WTC11 (cell line): ENCODE results near the gene CPVL. TPM values are rescaled to one million over a fixed set of nuclear protein-coding genes. Genes with fewer than 3 reads are reported as not detected.

Experiments used
- ATAC-seq: fragments of 200-7000 bp; cut with Tn5 transposase; 2 replicates; pipeline ENCODE4 v1.10.0; 2021; ENCODE audit warnings: mild to moderate bottlenecking, moderate library complexity
- CTCF ChIA-PET: fragments of 300-600 bp; sonication (Branson Sonifier 250); formaldehyde crosslinking; loops from one replicate; lab custom pipeline; 2021; ENCODE audit warnings: antibody characterized with exemption; lab: Charles Lee
- POLR2A ChIA-PET: fragments of 350-600 bp; sonication (Branson Sonifier 250); formaldehyde crosslinking; loops from one replicate; lab custom pipeline; 2021; ENCODE audit warnings: antibody characterized with exemption; lab: Charles Lee
- DNase-seq: peaks from one replicate; pipeline ENCODE4 v3.0.0; 2021; ENCODE audit warnings: low spot score
- H3K27ac Mint-ChIP-seq: 2 replicates; pipeline ENCODE4 v1.8.0; 2021; ENCODE audit warnings: mixed read lengths
- H3K27me3 Mint-ChIP-seq: 2 replicates; pipeline ENCODE4 v1.8.0; 2021; ENCODE audit warnings: low read depth, mild to moderate bottlenecking, moderate library complexity, mixed read lengths
- H3K36me3 Mint-ChIP-seq: 2 replicates; pipeline ENCODE4 v1.8.0; 2021; ENCODE audit warnings: mixed read lengths
- H3K4me1 Mint-ChIP-seq: 2 replicates; pipeline ENCODE4 v1.8.0; 2022; ENCODE audit warnings: mixed read lengths
- H3K4me3 Mint-ChIP-seq: 2 replicates; pipeline ENCODE4 v1.8.0; 2021; ENCODE audit warnings: mild to moderate bottlenecking, moderate library complexity, mixed read lengths
- H3K9me3 Mint-ChIP-seq: 2 replicates; pipeline ENCODE4 v1.8.0; 2021; ENCODE audit warnings: mixed read lengths
- ATF1 ChIP-seq: sonication (generic); formaldehyde crosslinking; IDR thresholded peaks from 2 replicates; pipeline ENCODE4 v1.8.1; 2023; ENCODE audit warnings: mild to moderate bottlenecking, moderate library complexity, missing genetic modification reagents
- ELF4 ChIP-seq: sonication (generic); formaldehyde crosslinking; IDR thresholded peaks from 2 replicates; pipeline ENCODE4 v1.8.1; 2022; ENCODE audit warnings: low read depth, mild to moderate bottlenecking, moderate library complexity, missing genetic modification reagents
- FOXK1 ChIP-seq: sonication (generic); formaldehyde crosslinking; IDR thresholded peaks from 2 replicates; pipeline ENCODE4 v1.8.0; 2022; ENCODE audit warnings: mild to moderate bottlenecking, moderate library complexity, missing genetic modification reagents
- HMGA2 ChIP-seq: fragments of 250-450 bp; sonication (Bioruptor Pico); IDR thresholded peaks from 2 replicates; pipeline ENCODE4 v1.4.0; 2021; ENCODE audit warnings: mild to moderate bottlenecking, moderate library complexity
- NFATC4 ChIP-seq: fragments of 250-450 bp; sonication (Bioruptor Pico); IDR thresholded peaks from 2 replicates; pipeline ENCODE4 v1.9.0; 2021; ENCODE audit warnings: mild to moderate bottlenecking
- RELA ChIP-seq: sonication (generic); formaldehyde crosslinking; IDR thresholded peaks from 2 replicates; pipeline ENCODE4 v1.8.1; 2022; ENCODE audit warnings: missing genetic modification reagents, mild to moderate bottlenecking, borderline replicate concordance
- ZBTB21 ChIP-seq: sonication (generic); formaldehyde crosslinking; IDR thresholded peaks from 2 replicates; pipeline ENCODE4 v1.8.1; 2023; ENCODE audit warnings: mild to moderate bottlenecking, missing genetic modification reagents, borderline replicate concordance
- ZNF138 ChIP-seq: sonication (generic); formaldehyde crosslinking; conservative IDR thresholded peaks from 2 replicates; pipeline ENCODE4 v1.8.1; 2022; ENCODE audit warnings: mild to moderate bottlenecking, moderate library complexity, missing genetic modification reagents
- ZNF219 ChIP-seq: sonication (generic); formaldehyde crosslinking; IDR thresholded peaks from 2 replicates; pipeline ENCODE4 v1.8.0; 2023; ENCODE audit warnings: missing genetic modification reagents, mild to moderate bottlenecking, borderline replicate concordance
- ZNF232 ChIP-seq: sonication (generic); formaldehyde crosslinking; IDR thresholded peaks from 2 replicates; pipeline ENCODE4 v1.8.0; 2022; ENCODE audit warnings: mild to moderate bottlenecking, missing genetic modification reagents
- ZNF317 ChIP-seq: sonication (generic); formaldehyde crosslinking; IDR thresholded peaks from 2 replicates; pipeline ENCODE4 v1.8.1; 2023; ENCODE audit warnings: low read depth, mild to moderate bottlenecking, moderate library complexity, missing genetic modification reagents, borderline replicate concordance
- ZNF416 ChIP-seq: fragments of 250-450 bp; sonication (Bioruptor Pico); IDR thresholded peaks from 2 replicates; pipeline ENCODE4 v1.9.0; 2021; ENCODE audit warnings: mild to moderate bottlenecking, inconsistent platforms
- total RNA-seq: library from RNA; stranded (reverse); gene quantifications from 3 replicates; pipeline ENCODE4 v1.2.3, GENCODE V29; 2021
- TF ChIP-seq, protein P1 (sequence below): fragments of 250-450 bp; sonication (Bioruptor Pico); IDR thresholded peaks from 2 replicates; pipeline ENCODE4 v2.1.2; 2022; ENCODE audit warnings: mild to moderate bottlenecking, moderate library complexity
- TF ChIP-seq, protein P2 (sequence below): sonication (generic); formaldehyde crosslinking; IDR thresholded peaks from 2 replicates; pipeline ENCODE4 v1.8.1; 2023; ENCODE audit warnings: mild to moderate bottlenecking, missing genetic modification reagents, borderline replicate concordance
- TF ChIP-seq, protein P3 (sequence below): sonication (generic); formaldehyde crosslinking; conservative IDR thresholded peaks from 2 replicates; pipeline ENCODE4 v1.8.1; 2023; ENCODE audit warnings: mild to moderate bottlenecking, low read depth, missing genetic modification reagents, moderate library complexity
- TF ChIP-seq, protein P4 (sequence below): fragments of 250-450 bp; sonication (Bioruptor Pico); IDR thresholded peaks from 2 replicates; pipeline ENCODE4 v1.9.0; 2021; ENCODE audit warnings: mild to moderate bottlenecking
- TF ChIP-seq, protein P5 (sequence below): sonication (generic); formaldehyde crosslinking; IDR thresholded peaks from 2 replicates; pipeline ENCODE4 v1.8.1; 2023; ENCODE audit warnings: mild to moderate bottlenecking, missing genetic modification reagents

CPVL gene
- total RNA-seq, 1 experiment from 2014 or later, result 34.2 TPM

DNA sequence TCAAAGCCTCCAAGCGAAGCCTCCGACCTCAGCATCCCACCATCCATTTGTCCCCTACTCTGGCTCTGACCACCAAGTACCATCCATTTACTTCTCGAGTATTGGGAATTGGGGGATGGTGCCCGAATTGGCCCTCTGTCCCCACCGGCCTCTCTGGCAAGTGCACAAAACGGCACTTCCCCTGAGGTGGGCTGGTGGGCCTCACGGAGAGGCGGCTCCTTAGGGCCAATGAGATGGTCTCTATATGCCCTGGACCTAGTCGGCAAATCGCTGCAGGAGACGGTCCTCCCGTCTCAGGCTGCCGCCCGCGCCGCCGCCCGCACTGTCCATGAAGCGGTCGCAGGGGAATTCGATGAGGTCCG, 191.0 kb downstream of the CPVL start (continued):
- TF ChIP-seq ELF4 (CRISPR knock-in tag) (no peak), ZNF232 (CRISPR knock-in tag) (no peak), ATF1 (CRISPR knock-in tag) (no peak), ZNF219 (CRISPR knock-in tag) (no peak), ZNF138 (no peak; the same call in 1 of the 2 replicates)
- TF ChIP-seq, protein P1, sequence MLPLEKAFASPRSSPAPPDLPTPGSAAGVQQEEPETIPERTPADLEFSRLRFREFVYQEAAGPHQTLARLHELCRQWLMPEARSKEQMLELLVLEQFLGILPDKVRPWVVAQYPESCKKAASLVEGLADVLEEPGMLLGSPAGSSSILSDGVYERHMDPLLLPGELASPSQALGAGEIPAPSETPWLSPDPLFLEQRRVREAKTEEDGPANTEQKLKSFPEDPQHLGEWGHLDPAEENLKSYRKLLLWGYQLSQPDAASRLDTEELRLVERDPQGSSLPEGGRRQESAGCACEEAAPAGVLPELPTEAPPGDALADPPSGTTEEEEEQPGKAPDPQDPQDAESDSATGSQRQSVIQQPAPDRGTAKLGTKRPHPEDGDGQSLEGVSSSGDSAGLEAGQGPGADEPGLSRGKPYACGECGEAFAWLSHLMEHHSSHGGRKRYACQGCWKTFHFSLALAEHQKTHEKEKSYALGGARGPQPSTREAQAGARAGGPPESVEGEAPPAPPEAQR (CRISPR knock-in tag), result no peak
- TF ChIP-seq, protein P2, sequence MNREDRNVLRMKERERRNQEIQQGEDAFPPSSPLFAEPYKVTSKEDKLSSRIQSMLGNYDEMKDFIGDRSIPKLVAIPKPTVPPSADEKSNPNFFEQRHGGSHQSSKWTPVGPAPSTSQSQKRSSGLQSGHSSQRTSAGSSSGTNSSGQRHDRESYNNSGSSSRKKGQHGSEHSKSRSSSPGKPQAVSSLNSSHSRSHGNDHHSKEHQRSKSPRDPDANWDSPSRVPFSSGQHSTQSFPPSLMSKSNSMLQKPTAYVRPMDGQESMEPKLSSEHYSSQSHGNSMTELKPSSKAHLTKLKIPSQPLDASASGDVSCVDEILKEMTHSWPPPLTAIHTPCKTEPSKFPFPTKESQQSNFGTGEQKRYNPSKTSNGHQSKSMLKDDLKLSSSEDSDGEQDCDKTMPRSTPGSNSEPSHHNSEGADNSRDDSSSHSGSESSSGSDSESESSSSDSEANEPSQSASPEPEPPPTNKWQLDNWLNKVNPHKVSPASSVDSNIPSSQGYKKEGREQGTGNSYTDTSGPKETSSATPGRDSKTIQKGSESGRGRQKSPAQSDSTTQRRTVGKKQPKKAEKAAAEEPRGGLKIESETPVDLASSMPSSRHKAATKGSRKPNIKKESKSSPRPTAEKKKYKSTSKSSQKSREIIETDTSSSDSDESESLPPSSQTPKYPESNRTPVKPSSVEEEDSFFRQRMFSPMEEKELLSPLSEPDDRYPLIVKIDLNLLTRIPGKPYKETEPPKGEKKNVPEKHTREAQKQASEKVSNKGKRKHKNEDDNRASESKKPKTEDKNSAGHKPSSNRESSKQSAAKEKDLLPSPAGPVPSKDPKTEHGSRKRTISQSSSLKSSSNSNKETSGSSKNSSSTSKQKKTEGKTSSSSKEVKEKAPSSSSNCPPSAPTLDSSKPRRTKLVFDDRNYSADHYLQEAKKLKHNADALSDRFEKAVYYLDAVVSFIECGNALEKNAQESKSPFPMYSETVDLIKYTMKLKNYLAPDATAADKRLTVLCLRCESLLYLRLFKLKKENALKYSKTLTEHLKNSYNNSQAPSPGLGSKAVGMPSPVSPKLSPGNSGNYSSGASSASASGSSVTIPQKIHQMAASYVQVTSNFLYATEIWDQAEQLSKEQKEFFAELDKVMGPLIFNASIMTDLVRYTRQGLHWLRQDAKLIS, result no peak
- TF ChIP-seq, protein P3, sequence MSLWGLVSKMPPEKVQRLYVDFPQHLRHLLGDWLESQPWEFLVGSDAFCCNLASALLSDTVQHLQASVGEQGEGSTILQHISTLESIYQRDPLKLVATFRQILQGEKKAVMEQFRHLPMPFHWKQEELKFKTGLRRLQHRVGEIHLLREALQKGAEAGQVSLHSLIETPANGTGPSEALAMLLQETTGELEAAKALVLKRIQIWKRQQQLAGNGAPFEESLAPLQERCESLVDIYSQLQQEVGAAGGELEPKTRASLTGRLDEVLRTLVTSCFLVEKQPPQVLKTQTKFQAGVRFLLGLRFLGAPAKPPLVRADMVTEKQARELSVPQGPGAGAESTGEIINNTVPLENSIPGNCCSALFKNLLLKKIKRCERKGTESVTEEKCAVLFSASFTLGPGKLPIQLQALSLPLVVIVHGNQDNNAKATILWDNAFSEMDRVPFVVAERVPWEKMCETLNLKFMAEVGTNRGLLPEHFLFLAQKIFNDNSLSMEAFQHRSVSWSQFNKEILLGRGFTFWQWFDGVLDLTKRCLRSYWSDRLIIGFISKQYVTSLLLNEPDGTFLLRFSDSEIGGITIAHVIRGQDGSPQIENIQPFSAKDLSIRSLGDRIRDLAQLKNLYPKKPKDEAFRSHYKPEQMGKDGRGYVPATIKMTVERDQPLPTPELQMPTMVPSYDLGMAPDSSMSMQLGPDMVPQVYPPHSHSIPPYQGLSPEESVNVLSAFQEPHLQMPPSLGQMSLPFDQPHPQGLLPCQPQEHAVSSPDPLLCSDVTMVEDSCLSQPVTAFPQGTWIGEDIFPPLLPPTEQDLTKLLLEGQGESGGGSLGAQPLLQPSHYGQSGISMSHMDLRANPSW (CRISPR knock-in tag), result no peak
- TF ChIP-seq, protein P4, sequence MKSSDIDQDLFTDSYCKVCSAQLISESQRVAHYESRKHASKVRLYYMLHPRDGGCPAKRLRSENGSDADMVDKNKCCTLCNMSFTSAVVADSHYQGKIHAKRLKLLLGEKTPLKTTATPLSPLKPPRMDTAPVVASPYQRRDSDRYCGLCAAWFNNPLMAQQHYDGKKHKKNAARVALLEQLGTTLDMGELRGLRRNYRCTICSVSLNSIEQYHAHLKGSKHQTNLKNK, result no peak
- TF ChIP-seq, protein P5, sequence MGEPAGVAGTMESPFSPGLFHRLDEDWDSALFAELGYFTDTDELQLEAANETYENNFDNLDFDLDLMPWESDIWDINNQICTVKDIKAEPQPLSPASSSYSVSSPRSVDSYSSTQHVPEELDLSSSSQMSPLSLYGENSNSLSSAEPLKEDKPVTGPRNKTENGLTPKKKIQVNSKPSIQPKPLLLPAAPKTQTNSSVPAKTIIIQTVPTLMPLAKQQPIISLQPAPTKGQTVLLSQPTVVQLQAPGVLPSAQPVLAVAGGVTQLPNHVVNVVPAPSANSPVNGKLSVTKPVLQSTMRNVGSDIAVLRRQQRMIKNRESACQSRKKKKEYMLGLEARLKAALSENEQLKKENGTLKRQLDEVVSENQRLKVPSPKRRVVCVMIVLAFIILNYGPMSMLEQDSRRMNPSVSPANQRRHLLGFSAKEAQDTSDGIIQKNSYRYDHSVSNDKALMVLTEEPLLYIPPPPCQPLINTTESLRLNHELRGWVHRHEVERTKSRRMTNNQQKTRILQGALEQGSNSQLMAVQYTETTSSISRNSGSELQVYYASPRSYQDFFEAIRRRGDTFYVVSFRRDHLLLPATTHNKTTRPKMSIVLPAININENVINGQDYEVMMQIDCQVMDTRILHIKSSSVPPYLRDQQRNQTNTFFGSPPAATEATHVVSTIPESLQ (CRISPR knock-in tag), result no peak

DNA sequence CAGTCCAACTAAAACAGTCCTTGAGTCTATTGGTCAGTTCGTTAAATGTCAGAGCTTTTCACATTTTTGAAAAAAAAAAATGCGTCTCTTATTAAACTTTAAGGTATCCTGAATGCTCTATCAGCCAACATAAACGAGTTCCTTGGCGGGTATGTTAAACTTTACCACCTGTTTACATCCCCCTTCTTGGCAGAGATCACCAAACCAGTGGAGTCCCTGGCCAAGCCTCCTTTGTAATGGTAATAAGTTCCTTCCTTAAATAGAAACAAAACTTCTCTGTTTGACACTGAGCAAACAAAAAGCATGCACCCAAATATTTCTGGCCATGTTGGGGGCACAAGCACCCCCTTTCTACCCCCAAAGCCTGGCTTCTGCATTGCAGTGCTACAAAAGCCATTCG, 191.4 kb downstream of the CPVL start:
- Mint-ChIP-seq H3K36me3 (no peaks in the 10 kb centered on the region), H3K4me1 (peaks cover 45% of the 10 kb centered on the region), H3K4me3 (peak overlapping the region; percentile 59), H3K27me3 (peaks cover 47% of the 10 kb centered on the region), H3K27ac (no peak overlapping the region), H3K9me3 (no peaks in the 10 kb centered on the region)
- TF ChIP-seq FOXK1 (CRISPR knock-in tag) (no peak), ZNF416 (CRISPR knock-in tag) (no peak), ZBTB21 (no peak), RELA (no peak), NFATC4 (no peak), HMGA2 (no peak), ZNF317 (CRISPR knock-in tag) (no peak)
- CTCF ChIA-PET, result interaction anchor here (3.2 to 8.8 kb wide), 4 partner anchors 30 to 234 kb away, joined by 34 to 407 read pairs (median 77); no protein-coding TSS in a partner anchor
- ATAC-seq, result no peak
- no peak for DNase-seq
- POLR2A ChIA-PET, result no interaction called here
